ENCODE data around the gene UFL1. TPM values are rescaled to one million over a fixed set of nuclear protein-coding genes. Genes with fewer than 3 reads are reported as not detected.

UFL1 gene
- total RNA-seq, 1 donor = 41.0 TPM

DNA sequence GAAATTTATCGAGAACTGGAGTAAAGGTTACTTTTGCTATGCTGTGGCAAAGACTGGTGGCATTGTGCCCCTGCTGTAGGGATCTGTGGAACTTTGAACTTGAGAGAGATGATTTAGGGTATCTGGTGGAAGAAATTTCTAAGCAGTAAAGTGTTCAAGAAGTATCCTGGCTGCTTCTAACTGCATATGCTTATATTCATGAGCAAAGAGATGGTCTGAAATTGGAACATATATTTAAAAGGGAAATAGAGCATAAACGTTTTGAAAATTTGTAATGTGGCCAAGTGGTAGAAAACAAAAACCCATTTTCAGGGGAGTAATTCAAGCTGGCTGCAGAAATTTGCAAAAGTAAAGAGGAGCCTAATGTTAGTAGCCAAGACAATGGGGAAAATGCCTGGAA is 12.3 kb upstream of the UFL1 start:
- no peak overlapping the region for H3K4me3 ChIP-seq (ENCODE audit: low read depth, low read length)
- TF ChIP-seq, protein P1, sequence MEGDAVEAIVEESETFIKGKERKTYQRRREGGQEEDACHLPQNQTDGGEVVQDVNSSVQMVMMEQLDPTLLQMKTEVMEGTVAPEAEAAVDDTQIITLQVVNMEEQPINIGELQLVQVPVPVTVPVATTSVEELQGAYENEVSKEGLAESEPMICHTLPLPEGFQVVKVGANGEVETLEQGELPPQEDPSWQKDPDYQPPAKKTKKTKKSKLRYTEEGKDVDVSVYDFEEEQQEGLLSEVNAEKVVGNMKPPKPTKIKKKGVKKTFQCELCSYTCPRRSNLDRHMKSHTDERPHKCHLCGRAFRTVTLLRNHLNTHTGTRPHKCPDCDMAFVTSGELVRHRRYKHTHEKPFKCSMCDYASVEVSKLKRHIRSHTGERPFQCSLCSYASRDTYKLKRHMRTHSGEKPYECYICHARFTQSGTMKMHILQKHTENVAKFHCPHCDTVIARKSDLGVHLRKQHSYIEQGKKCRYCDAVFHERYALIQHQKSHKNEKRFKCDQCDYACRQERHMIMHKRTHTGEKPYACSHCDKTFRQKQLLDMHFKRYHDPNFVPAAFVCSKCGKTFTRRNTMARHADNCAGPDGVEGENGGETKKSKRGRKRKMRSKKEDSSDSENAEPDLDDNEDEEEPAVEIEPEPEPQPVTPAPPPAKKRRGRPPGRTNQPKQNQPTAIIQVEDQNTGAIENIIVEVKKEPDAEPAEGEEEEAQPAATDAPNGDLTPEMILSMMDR (IDR thresholded peaks at IDR 0.05; ENCODE audit: insufficient read depth, low read depth, low read length) = no peak

DNA sequence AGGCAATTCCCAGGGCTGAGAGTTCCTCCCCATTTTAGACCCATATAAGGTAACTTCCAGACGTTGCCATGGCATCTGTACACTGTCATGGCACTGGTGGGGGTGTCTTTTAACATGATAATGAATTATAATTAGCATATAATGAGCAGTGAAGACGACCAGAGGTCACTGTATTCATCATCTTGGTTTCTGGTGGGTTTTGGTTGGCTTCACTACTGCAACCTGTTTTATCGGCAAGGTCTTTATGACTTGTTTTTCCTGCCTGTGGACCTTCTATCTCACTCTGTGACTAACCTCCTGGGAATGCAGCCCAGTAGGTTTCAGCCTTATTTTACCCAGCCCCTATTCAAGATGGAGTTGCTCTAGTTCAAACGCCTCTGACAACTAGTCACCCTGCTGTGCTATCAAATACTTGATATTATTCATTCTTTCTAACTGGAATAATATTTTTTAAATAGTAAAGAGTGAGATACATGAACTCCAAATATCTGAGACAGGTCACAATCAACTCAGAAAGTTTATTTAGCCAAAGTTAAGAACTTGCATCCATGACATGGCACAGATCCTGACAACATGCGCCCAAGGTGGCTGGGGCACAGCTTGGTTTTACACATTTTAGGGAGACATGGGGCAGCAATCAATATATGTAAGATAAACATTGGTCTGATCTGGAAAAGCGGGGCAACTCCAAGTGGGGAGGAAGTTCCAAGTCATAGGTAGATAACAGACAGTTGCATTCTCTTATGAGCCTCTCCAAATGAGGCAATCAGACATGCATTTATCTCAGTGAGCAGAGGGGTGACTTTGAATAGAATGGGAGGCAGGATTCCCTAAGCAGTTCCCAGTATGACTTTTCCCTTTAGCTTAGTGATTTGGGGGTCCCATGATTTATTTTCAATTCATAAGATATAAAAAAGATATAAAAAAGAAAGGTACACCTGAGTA is 1.2 kb upstream of the UFL1 start:
- TF ChIP-seq, protein P1 (IDR thresholded peaks at IDR 0.05; ENCODE audit: insufficient read depth, low read depth, low read length) = no peak
- peak overlapping the region; percentile 83 for H3K4me3 ChIP-seq (ENCODE audit: low read depth, low read length)
- peak; percentile 6 for DNase-seq (ENCODE audit: low read depth)

More for the DNA sequence above, 12.3 kb upstream of the UFL1 start:
- no peak for DNase-seq (ENCODE audit: low read depth)

DNA sequence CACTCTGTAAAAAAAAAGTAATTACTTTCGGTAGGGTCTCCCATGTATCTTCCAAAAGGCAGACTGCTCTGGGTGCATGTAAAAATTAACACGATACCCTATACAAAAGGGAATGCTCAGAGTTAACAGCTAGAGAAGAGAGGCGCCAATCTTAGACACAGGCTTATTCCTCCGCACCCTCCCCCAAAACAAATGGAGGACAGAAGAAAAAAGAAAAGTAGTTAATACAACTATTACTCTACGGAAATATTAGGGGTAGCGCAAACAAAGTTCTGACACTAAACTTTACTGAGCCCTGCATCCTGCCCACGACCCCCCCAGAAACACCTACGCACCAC is 331 bp upstream of the UFL1 start:
- TF ChIP-seq, protein P1 (IDR thresholded peaks at IDR 0.05; ENCODE audit: insufficient read depth, low read depth, low read length) = no peak
- no peak for DNase-seq (ENCODE audit: low read depth)
- H3K4me3 ChIP-seq (ENCODE audit: low read depth, low read length) = peak overlapping the region; percentile 83

DNA sequence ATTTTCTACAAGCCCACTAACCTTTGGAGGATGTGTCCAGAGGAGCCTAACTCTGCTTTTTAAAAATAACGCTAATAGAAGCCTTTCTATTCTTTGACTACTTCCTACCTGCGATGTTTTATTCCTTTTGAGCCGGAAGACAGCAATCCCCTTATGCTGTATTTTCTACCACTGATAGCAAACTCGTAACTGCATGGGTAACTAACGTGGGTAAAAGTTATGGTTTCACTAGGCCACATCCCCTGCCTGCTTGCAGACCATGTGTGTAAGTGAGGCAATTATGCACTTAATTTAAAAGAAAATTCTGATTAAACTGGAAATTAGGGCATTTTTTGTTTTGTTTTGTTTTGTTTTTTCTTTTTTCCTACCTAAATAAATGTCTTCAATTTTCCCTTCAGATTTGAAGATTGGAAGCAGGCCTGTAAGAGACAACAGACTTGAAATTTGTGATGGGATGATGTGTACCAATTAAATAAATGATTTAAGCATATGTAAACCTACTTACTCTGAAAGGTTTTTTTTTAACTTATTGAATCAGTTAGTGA is 931 bp downstream of the UFL1 start:
- TF ChIP-seq, protein P1 (IDR thresholded peaks at IDR 0.05; ENCODE audit: insufficient read depth, low read depth, low read length) = no peak
- peak; percentile 49 for DNase-seq (ENCODE audit: low read depth)
- peak overlapping the region; percentile 83 for H3K4me3 ChIP-seq (ENCODE audit: low read depth, low read length)

DNA sequence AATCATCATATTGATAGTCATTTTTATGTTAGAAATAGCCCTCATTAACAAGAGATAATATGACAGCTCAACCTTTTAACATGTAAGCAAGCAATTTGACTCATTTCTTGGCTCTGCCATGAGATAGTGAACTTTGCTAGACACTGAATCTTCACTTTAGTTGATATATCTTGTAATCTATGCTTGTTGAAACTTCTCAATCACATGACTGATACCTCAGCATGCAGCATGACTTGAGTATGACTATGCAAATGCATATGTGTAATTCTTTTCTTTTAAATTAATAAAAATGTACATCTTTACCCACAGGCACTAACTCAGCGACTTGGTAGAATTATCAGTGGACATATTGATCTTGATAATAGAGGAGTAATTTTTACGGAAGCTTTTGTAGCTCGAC is 6.6 kb downstream of the UFL1 start:
- no peak for DNase-seq (ENCODE audit: low read depth)

DNA sequence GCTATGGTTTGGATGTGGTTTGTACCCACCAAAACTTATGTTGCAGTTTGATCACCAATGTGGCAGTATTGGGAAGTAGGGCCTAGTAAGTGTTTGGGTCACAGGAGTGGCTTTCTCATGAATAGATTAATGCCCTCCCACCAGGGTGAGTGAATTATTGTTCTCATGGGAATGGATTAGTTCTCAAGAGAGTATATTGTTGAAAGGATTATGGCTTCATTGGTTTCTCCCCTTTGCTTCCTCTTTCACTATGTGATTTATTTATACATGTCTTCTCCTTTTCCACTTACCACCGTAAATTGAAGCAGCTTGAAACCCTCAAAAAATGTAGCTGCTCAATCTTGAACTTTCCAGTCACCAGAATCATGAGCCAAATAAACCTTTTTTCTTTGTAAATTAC is 10.8 kb downstream of the UFL1 start:
- no peak for DNase-seq (ENCODE audit: low read depth)
- TF ChIP-seq, protein P1 (IDR thresholded peaks at IDR 0.05; ENCODE audit: insufficient read depth, low read depth, low read length) = no peak
- no peak overlapping the region for H3K4me3 ChIP-seq (ENCODE audit: low read depth, low read length)

More for the DNA sequence above, 6.6 kb downstream of the UFL1 start:
- TF ChIP-seq, protein P1 (IDR thresholded peaks at IDR 0.05; ENCODE audit: insufficient read depth, low read depth, low read length) = no peak
- H3K4me3 ChIP-seq (ENCODE audit: low read depth, low read length) = no peak overlapping the region

Data from fibroblast of villous mesenchyme (primary cell).